ENCODE results near the gene RRM2.

DNA sequence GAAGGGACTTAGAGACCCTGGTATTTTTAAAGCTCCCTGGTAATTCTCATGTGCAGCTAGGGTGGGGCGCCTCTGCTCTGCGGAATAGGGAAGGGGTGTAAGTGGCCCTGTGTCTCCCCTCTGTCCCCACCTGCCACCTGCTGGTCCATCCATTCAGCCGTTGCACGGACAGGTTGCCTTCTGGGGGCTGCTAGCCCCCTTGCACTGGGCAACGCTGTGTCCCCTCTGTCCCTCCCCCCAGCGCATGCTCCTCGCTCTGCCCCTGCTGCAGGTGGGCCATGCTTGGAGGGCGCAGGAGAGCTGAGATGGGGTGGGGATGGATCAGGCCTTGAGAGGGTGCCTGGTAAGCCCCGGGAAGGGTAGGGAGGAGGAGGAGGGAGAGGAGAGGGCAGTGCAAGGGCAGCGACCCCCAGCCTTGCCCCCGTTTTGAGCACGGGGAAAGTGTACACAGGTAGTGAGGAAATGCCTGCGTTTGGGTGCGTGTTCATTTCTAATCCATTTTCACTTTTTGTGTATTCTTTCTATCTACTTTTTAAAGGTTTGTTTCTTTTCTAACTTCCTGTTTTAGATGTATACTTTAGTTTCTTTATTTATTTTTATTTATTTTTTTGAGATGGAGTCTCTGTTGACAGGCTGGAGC lies 23.9 kb downstream of the RRM2 start:
- TF ChIP-seq CTCF (conservative IDR thresholded peaks at IDR 0.05; ENCODE audit: low read depth in 2 of 2) = no peak
- no peak for TF ChIP-seq EZH2 (IDR thresholded peaks at IDR 0.05; ENCODE audit: low read depth, unreplicated experiment)
- TF ChIP-seq POLR2AphosphoS5 (IDR thresholded peaks at IDR 0.05; ENCODE audit: low read depth) = no peak
- no peak for TF ChIP-seq ETS1 (IDR thresholded peaks at IDR 0.05)
- no peak for TF ChIP-seq JUNB (IDR thresholded peaks at IDR 0.05; ENCODE audit: unreplicated experiment)
